Measurements from ENCODE around the gene MTARC2. TPM values are rescaled to one million over a fixed set of nuclear protein-coding genes. Genes with fewer than 3 reads are reported as not detected.
"Not testable (repeated sequence)": the region's sequence is repeated elsewhere in the genome, so short reads cannot be mapped to it uniquely, and the experiment has no call there.

MTARC2 gene
- total RNA-seq, 4 donors from 2014 or later, result 1.5 to 6.7 (median 6.1) TPM

GRCh38 chr1:220708244-220708643 is 39.9 kb upstream of the MTARC2 start:
- no peaks in the 10 kb centered on the region for H3K36me3 ChIP-seq
- no peak overlapping the region for H3K4me3 ChIP-seq
- DNase-seq, result no peak
- TF ChIP-seq POLR2A (IDR thresholded peaks at IDR 0.05), result no peak
- TF ChIP-seq CTCF (IDR thresholded peaks at IDR 0.05), result no peak
- H3K9me3 ChIP-seq, result no peaks in the 10 kb centered on the region
- H3K27ac ChIP-seq, result no peak overlapping the region
- peaks cover 0 to 12% (median 0%) of the 10 kb centered on the region in 3 donors for H3K4me1 ChIP-seq
- peaks cover 0 to 38% (median 0%) of the 10 kb centered on the region in 4 donors for H3K27me3 ChIP-seq
- 77 to 86% methylated on average over 4 of the region's 4 CpGs for WGBS, 2 donors
- intact Hi-C loops (cut with DNase I), result no loop called here

GRCh38 chr1:220708936-220709801 is 39.0 kb upstream of the MTARC2 start:
- Histone ChIP-seq H3K4me3 (no peak overlapping the region), H3K27me3 (peaks cover 0 to 32% (median 0%) of the 10 kb centered on the region in 4 donors), H3K36me3 (no peaks in the 10 kb centered on the region), H3K27ac (no peak overlapping the region), H3K4me1 (peaks cover 0 to 12% (median 0%) of the 10 kb centered on the region in 3 donors), H3K9me3 (no peaks in the 10 kb centered on the region)
- intact Hi-C loops (cut with DNase I), result no loop called here
- TF ChIP-seq CTCF (IDR thresholded peaks at IDR 0.05), result no peak
- TF ChIP-seq POLR2A (IDR thresholded peaks at IDR 0.05), result no peak
- no peak for DNase-seq
- WGBS, 2 donors, result 71% methylated on average over 9 of the region's 9 CpGs

DNA sequence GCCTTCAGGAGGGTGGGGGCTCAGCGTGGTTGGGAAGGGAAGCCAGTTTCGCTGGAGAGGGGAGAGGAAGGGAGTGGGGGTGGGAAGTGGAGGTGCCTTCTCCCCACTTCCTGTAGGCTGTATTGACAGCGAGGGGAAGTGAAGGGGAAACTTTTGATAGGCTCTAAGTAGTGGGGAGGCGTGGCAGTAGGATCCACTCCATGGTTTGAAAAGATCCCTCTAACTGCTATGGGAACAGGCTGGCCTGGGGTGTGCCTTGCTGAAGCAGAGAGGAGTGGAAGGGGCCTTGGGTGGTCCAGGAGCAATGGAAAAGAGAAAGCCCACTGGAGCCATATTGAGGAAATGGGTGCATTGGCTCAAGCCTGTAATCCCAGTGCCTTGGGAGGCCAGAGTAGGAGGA is 37.8 kb upstream of the MTARC2 start:
- no peak overlapping the region for H3K27ac ChIP-seq

GRCh38 chr1:220711056-220711809 is 36.9 kb upstream of the MTARC2 start:
- intact Hi-C loops (cut with DNase I), result no loop called here
- WGBS, 2 donors, result 67 to 76% methylated on average over 6 to 9 of the region's 9 CpGs
- no peak for TF ChIP-seq POLR2A (IDR thresholded peaks at IDR 0.05)
- TF ChIP-seq CTCF (IDR thresholded peaks at IDR 0.05), result no peak
- DNase-seq, result no peak
- Histone ChIP-seq H3K27ac (no peak overlapping the region), H3K4me1 (peaks cover 0 to 12% (median 0%) of the 10 kb centered on the region in 3 donors), H3K9me3 (peaks cover 0 to 5% (median 0%) of the 10 kb centered on the region in 3 donors), H3K27me3 (peaks cover 0 to 20% (median 0%) of the 10 kb centered on the region in 4 donors), H3K4me3 (no peak overlapping the region), H3K36me3 (no peaks in the 10 kb centered on the region)

More for the DNA sequence above, 37.8 kb upstream of the MTARC2 start:
- H3K4me3 ChIP-seq, result no peak overlapping the region
- WGBS, 2 donors, result 61 to 67% methylated on average over 4 of the region's 4 CpGs
- no peak for DNase-seq
- intact Hi-C loops (cut with DNase I), result no loop called here
- no peaks in the 10 kb centered on the region for H3K36me3 ChIP-seq
- peaks cover 0 to 25% (median 0%) of the 10 kb centered on the region in 4 donors for H3K27me3 ChIP-seq
- H3K9me3 ChIP-seq, result no peaks in the 10 kb centered on the region
- H3K4me1 ChIP-seq, result peaks cover 0 to 12% (median 0%) of the 10 kb centered on the region in 3 donors
- TF ChIP-seq POLR2A (IDR thresholded peaks at IDR 0.05) (no peak), CTCF (IDR thresholded peaks at IDR 0.05) (no peak)

DNA sequence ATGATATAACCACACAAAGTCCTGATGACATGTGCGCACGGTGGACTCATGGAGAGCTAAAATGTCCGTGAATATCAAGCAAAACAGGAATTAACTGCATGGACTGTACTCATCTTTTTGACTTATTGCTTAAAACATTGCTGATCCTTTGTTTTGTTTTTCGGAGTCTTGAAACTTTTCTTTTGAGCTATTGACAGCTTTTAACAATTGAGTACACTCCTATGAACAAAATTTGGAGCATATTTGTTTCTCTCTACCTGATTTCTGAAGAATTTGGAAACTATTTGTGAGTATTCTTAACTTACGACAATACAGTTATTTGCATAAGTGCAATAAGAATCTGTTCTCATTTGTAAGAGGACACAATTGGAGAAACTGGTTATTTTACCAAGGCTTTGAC is 32.1 kb upstream of the MTARC2 start:
- intact Hi-C loops (cut with DNase I); H3K27me3 ChIP-seq: not testable (repeated sequence)
- WGBS, 2 donors, result 88 to 93% methylated on average over 5 of the region's 5 CpGs

More for the DNA sequence above, 32.1 kb upstream of the MTARC2 start:
- H3K9me3 ChIP-seq, H3K36me3 ChIP-seq, H3K4me3 ChIP-seq, H3K4me1 ChIP-seq, H3K27ac ChIP-seq, DNase-seq: not testable (repeated sequence)

Measured in esophagus squamous epithelium (tissue), 5 donors.